ENCODE data around the gene SPTSSB.

- TF ChIP-seq CTCF (IDR thresholded peaks at IDR 0.05) (no peak), POLR2A (IDR thresholded peaks at IDR 0.05) (no peak)
Measured at GRCh38 chr3:161296814-161297213, 74.5 kb downstream of the SPTSSB start.

Data from right lobe of liver (tissue), 4 donors.